ENCODE data around the gene KLF17. TPM values are rescaled to one million over a fixed set of nuclear protein-coding genes. Genes with fewer than 3 reads are reported as not detected.

Gene KLF17
- total RNA-seq, 2 donors from 2014 or later: not detected

DNA sequence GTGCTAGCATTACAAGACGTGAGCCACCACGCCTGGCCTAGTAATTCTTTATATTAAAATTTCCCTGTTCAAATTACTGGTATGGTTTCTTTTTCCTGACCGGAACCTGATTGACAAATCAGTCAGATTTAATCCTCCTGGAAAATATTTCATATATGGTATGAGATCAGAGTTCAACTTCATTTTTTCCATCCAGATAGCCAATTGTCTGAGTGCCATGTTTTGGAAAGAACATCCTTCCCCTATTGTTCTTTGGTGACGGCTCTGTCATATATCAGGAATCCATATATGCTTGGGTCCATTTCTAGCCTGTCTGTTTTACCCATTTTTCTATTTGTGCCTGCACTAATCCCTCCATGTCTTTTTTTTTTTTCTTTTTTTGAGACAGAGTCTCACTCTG, 39.1 kb upstream of the KLF17 start:
- no peaks in the 10 kb centered on the region for H3K9me3 Mint-ChIP-seq
- H3K4me3 Mint-ChIP-seq: no peak overlapping the region
- TF ChIP-seq, protein P1, sequence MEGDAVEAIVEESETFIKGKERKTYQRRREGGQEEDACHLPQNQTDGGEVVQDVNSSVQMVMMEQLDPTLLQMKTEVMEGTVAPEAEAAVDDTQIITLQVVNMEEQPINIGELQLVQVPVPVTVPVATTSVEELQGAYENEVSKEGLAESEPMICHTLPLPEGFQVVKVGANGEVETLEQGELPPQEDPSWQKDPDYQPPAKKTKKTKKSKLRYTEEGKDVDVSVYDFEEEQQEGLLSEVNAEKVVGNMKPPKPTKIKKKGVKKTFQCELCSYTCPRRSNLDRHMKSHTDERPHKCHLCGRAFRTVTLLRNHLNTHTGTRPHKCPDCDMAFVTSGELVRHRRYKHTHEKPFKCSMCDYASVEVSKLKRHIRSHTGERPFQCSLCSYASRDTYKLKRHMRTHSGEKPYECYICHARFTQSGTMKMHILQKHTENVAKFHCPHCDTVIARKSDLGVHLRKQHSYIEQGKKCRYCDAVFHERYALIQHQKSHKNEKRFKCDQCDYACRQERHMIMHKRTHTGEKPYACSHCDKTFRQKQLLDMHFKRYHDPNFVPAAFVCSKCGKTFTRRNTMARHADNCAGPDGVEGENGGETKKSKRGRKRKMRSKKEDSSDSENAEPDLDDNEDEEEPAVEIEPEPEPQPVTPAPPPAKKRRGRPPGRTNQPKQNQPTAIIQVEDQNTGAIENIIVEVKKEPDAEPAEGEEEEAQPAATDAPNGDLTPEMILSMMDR (conservative IDR thresholded peaks at IDR 0.05): no peak
- H3K27me3 ChIP-seq (ENCODE audit: control insufficient read depth, insufficient read depth, low read length, poor library complexity, severe bottlenecking): peaks cover 59% of the 10 kb centered on the region
- H3K27ac Mint-ChIP-seq: no peak overlapping the region
- DNase-seq: no peak
- no peaks in the 10 kb centered on the region for H3K4me1 Mint-ChIP-seq
- no peak overlapping the region for H3K27ac ChIP-seq (ENCODE audit: low read depth, low read length)
- H3K27me3 Mint-ChIP-seq (ENCODE audit: insufficient read depth): peaks cover 29% of the 10 kb centered on the region
- no peaks in the 10 kb centered on the region for H3K9me3 ChIP-seq (ENCODE audit: control insufficient read depth, low read length)
- no peaks in the 10 kb centered on the region for H3K36me3 Mint-ChIP-seq (ENCODE audit: low read depth)
- H3K4me1 ChIP-seq (ENCODE audit: control insufficient read depth, insufficient read depth, low read length): no peaks in the 10 kb centered on the region
- no peaks in the 10 kb centered on the region for H3K36me3 ChIP-seq (ENCODE audit: control insufficient read depth, insufficient read depth, low read length)
- no peak overlapping the region for H3K9ac ChIP-seq (ENCODE audit: extremely low read depth, low read length, poor library complexity, severe bottlenecking)
- WGBS, 2 experiments (ENCODE audit: insufficient coverage in 1 of 2, insufficient read length in 1 of 2): 85 to 94% methylated on average over 2 to 4 of the region's 4 CpGs
- H3K4me3 ChIP-seq (ENCODE audit: low read length): no peak overlapping the region

DNA sequence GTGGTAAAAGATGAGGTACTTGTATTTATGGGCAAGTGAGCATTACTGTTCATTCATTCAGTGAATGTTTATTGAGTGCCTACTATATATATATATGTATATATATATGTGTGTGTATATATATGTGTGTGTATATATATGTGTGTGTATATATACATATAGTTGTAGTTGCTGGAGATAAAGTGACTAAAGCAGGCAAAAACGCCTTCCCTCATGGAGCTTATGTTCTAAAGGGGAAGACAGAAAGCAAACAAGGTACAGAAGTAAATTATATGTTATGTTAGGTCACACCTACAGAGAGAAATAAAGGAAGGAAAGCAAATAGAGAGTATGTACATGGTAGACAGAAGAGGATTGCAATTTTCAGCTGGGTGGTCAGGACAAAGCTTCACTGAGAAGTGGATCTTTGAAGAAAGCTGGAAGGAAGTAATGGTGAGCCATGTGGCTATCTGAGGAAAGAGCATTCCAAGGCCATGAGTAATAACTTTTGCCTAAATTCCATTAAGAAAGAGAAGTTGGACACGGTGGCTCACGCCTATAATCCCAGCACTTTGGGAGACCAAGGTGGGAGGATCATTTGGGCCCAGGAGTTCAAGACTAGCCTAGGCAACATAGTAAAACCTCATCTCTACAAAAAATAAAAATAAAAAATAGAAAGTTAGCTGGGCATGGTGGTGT, 33.5 kb upstream of the KLF17 start:
- H3K4me3 ChIP-seq (ENCODE audit: low read length): no peak overlapping the region
- H3K27me3 ChIP-seq (ENCODE audit: control insufficient read depth, insufficient read depth, low read length, poor library complexity, severe bottlenecking): peaks cover 23% of the 10 kb centered on the region
- Mint-ChIP-seq H3K4me1 (peaks cover 17% of the 10 kb centered on the region), H3K4me3 (no peak overlapping the region), H3K36me3 (ENCODE audit: low read depth) (no peaks in the 10 kb centered on the region), H3K27ac (no peak overlapping the region), H3K27me3 (ENCODE audit: insufficient read depth) (peaks cover 22% of the 10 kb centered on the region), H3K9me3 (no peaks in the 10 kb centered on the region)
- no peaks in the 10 kb centered on the region for H3K36me3 ChIP-seq (ENCODE audit: control insufficient read depth, insufficient read depth, low read length)
- TF ChIP-seq, protein P1 (conservative IDR thresholded peaks at IDR 0.05): no peak
- H3K9ac ChIP-seq (ENCODE audit: extremely low read depth, low read length, poor library complexity, severe bottlenecking): no peak overlapping the region
- no peaks in the 10 kb centered on the region for H3K9me3 ChIP-seq (ENCODE audit: control insufficient read depth, low read length)
- no peak overlapping the region for H3K27ac ChIP-seq (ENCODE audit: low read depth, low read length)
- WGBS, 2 experiments (ENCODE audit: insufficient coverage in 1 of 2, insufficient read length in 1 of 2): 67 to 70% methylated on average over 3 of the region's 3 CpGs
- no peak for DNase-seq
- peaks cover 3% of the 10 kb centered on the region for H3K4me1 ChIP-seq (ENCODE audit: control insufficient read depth, insufficient read depth, low read length)

DNA sequence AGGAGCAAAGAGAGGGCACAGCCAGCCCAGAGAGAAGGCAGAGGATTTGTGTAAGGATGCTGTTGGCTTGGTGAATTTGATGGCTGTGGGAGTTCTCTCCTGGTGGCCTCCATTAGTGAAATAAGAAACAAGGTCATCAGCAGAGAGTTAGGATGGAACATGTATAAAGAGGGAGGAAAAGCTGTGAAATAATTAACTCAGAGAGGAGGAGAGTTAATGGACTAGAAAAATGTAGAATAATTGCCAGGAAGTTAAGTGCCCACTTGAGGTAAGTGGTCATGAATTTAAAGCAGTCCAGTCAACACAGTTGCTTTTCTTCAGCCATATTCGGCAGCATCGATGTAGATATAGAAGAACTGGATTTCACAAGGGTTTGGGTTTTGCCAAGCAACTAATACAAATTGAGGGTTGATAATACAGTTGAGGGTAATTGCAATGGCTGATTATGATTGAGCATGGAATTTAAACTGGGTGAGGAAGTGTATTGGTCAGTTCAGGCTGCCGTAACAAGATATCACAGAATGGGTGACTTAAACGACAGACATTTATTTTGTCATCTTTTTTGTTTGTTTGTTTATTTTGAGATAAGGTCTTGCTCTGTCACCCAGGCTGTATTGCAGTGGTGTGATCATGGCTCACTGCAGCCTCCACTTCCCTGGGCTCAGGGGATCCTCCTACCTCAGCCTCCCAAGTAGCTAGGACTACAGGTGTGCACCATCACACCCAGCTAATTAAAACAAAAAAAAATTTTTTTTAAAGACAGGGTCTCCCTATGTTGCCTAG, 31.7 kb upstream of the KLF17 start:
- Mint-ChIP-seq H3K27me3 (ENCODE audit: insufficient read depth) (peaks cover 17% of the 10 kb centered on the region), H3K27ac (no peak overlapping the region), H3K4me3 (no peak overlapping the region), H3K36me3 (ENCODE audit: low read depth) (no peaks in the 10 kb centered on the region), H3K9me3 (no peaks in the 10 kb centered on the region), H3K4me1 (peaks cover 23% of the 10 kb centered on the region)
- no peak for DNase-seq
- H3K4me1 ChIP-seq (ENCODE audit: control insufficient read depth, insufficient read depth, low read length): peaks cover 3% of the 10 kb centered on the region
- WGBS, 2 experiments (ENCODE audit: insufficient coverage in 1 of 2, insufficient read length in 1 of 2): 93 to 100% methylated on average over 2 to 4 of the region's 4 CpGs
- no peak overlapping the region for H3K4me3 ChIP-seq (ENCODE audit: low read length)
- no peaks in the 10 kb centered on the region for H3K36me3 ChIP-seq (ENCODE audit: control insufficient read depth, insufficient read depth, low read length)
- peaks cover 18% of the 10 kb centered on the region for H3K27me3 ChIP-seq (ENCODE audit: control insufficient read depth, insufficient read depth, low read length, poor library complexity, severe bottlenecking)
- TF ChIP-seq, protein P1 (conservative IDR thresholded peaks at IDR 0.05): no peak
- no peaks in the 10 kb centered on the region for H3K9me3 ChIP-seq (ENCODE audit: control insufficient read depth, low read length)
- no peak overlapping the region for H3K9ac ChIP-seq (ENCODE audit: extremely low read depth, low read length, poor library complexity, severe bottlenecking)
- no peak overlapping the region for H3K27ac ChIP-seq (ENCODE audit: low read depth, low read length)
